ENCODE measurements around the gene AQP3.

AQP3 gene

DNA sequence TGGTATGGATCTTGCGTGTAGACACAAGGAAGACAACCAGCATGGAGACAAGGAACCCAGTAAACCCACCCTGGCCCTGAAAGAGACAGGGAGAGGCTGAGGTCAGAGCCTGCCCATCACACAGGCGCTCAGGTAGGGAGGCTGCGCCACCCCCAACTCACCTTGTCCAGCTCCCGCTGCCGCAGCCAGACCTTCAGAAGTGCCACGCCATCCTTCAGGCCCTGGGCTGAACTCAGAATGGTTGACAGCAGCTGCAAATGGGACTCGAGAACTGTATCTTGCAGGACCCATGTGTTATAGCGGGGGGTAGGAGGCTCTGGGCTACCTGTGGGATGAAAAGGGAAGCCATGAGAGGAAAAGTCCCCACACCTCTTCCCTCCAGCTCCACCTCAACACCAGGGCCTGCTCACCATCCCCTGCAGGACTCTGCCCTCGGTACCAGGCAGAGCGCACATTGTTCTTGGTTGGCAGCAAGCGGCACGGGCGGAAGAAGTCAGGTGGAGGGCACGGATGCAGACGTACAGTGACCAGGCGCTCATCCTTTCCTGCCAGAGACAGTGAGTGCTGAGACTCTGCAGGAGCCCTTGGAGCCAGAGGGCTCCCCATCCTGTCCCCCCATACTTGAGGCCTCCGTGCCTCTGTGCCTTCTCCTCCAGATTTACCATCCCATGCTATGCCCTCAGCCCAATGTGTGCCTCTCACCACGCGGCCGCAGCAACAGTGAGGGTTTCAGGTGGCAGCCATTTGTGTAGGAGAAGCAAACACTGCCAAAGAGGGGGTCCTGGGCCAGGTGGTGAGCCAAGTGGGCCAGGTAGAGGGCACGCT is 21.6 kb upstream of the AQP3 start:
- H3K27ac ChIP-seq: no peak overlapping the region
- no peak overlapping the region for H3K4me3 ChIP-seq (IDR thresholded peaks at IDR 0.05; ENCODE audit: insufficient read depth, low read depth, low read length)
- no peak overlapping the region for H3K9ac ChIP-seq
- H3K79me2 ChIP-seq (ENCODE audit: insufficient read depth, low read depth): peaks cover 26% of the 10 kb centered on the region
- H4K20me1 ChIP-seq (ENCODE audit: insufficient read depth): no peaks in the 10 kb centered on the region
- TF ChIP-seq, protein P1, sequence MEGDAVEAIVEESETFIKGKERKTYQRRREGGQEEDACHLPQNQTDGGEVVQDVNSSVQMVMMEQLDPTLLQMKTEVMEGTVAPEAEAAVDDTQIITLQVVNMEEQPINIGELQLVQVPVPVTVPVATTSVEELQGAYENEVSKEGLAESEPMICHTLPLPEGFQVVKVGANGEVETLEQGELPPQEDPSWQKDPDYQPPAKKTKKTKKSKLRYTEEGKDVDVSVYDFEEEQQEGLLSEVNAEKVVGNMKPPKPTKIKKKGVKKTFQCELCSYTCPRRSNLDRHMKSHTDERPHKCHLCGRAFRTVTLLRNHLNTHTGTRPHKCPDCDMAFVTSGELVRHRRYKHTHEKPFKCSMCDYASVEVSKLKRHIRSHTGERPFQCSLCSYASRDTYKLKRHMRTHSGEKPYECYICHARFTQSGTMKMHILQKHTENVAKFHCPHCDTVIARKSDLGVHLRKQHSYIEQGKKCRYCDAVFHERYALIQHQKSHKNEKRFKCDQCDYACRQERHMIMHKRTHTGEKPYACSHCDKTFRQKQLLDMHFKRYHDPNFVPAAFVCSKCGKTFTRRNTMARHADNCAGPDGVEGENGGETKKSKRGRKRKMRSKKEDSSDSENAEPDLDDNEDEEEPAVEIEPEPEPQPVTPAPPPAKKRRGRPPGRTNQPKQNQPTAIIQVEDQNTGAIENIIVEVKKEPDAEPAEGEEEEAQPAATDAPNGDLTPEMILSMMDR (conservative IDR thresholded peaks at IDR 0.05; ENCODE audit: low read depth, low read length): no peak
- H3K27me3 ChIP-seq (ENCODE audit: insufficient read depth, low read depth): no peaks in the 10 kb centered on the region
- H2AFZ ChIP-seq (ENCODE audit: low read depth): no peak overlapping the region
- peaks cover 15% of the 10 kb centered on the region; the same call in 1 of the 2 replicates for H3K36me3 ChIP-seq (ENCODE audit: insufficient read depth)
- H3K4me1 ChIP-seq (ENCODE audit: low read depth, poor library complexity, severe bottlenecking): peaks cover 11% of the 10 kb centered on the region
- H3K4me2 ChIP-seq: no peak overlapping the region

DNA sequence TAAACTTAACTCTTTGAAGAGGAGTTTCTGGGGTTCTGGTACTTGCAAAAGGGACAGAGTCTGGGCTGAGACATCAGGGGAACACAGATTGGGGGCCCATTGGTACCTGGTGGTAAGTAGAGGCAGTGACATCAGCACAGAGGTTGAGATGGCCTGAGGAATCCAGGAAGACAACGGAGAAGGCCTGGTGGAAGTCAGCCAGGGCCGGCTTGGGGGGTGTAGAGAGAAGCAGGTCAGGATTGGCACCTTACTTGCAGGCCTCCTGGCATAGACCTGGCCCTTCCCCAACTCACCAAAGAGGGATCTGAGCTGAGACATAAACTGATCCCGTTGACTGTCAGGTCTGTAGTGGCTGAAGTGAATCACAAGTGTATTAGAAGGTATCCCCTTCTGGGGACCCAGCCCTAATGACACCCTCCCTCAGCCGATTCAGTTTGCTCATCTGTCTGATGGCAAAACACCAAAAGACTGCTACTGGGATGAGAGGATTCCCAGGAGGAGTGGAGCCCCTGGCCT is 20.9 kb upstream of the AQP3 start:
- Histone ChIP-seq H3K9ac (no peak overlapping the region), H3K27me3 (ENCODE audit: insufficient read depth, low read depth) (no peaks in the 10 kb centered on the region), H3K36me3 (ENCODE audit: insufficient read depth) (peaks cover 17% of the 10 kb centered on the region; the same call in 1 of the 2 replicates), H3K4me2 (no peak overlapping the region), H2AFZ (ENCODE audit: low read depth) (no peak overlapping the region), H4K20me1 (ENCODE audit: insufficient read depth) (no peaks in the 10 kb centered on the region), H3K79me2 (ENCODE audit: insufficient read depth, low read depth) (peaks cover 22% of the 10 kb centered on the region), H3K4me1 (ENCODE audit: low read depth, poor library complexity, severe bottlenecking) (peaks cover 11% of the 10 kb centered on the region), H3K27ac (no peak overlapping the region), H3K4me3 (IDR thresholded peaks at IDR 0.05; ENCODE audit: insufficient read depth, low read depth, low read length) (no peak overlapping the region)
- TF ChIP-seq, protein P1 (conservative IDR thresholded peaks at IDR 0.05; ENCODE audit: low read depth, low read length): no peak

DNA sequence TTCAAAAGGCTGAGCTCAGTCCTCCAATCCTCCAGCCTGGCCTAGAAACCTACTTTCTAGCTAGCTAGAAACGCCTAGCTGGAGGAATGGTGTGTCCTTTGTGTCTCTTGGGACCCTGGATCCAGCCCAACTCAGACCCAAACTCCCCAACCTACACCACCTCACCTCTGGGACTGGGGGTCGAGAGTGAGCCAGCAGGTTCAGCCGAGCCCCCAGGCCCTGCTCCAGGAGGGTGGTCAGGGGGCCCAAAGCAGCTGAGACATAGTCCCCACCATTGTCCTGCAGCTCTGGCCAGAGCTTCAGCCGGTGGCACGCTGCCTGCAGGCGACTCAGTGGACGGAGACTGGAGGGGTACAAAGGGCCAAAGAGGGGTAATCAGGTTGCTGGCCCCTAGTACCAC is 20.1 kb upstream of the AQP3 start:
- no peak overlapping the region for H3K4me3 ChIP-seq (IDR thresholded peaks at IDR 0.05; ENCODE audit: insufficient read depth, low read depth, low read length)
- no peak overlapping the region for H3K9ac ChIP-seq
- H2AFZ ChIP-seq (ENCODE audit: low read depth): no peak overlapping the region
- no peaks in the 10 kb centered on the region for H3K27me3 ChIP-seq (ENCODE audit: insufficient read depth, low read depth)
- TF ChIP-seq, protein P1 (conservative IDR thresholded peaks at IDR 0.05; ENCODE audit: low read depth, low read length): no peak
- H3K36me3 ChIP-seq (ENCODE audit: insufficient read depth): peaks cover 22% of the 10 kb centered on the region; the same call in 1 of the 2 replicates
- no peak overlapping the region for H3K27ac ChIP-seq
- peaks cover 9% of the 10 kb centered on the region for H3K4me1 ChIP-seq (ENCODE audit: low read depth, poor library complexity, severe bottlenecking)
- no peaks in the 10 kb centered on the region for H4K20me1 ChIP-seq (ENCODE audit: insufficient read depth)
- H3K79me2 ChIP-seq (ENCODE audit: insufficient read depth, low read depth): peaks cover 15% of the 10 kb centered on the region
- H3K4me2 ChIP-seq: no peak overlapping the region

DNA sequence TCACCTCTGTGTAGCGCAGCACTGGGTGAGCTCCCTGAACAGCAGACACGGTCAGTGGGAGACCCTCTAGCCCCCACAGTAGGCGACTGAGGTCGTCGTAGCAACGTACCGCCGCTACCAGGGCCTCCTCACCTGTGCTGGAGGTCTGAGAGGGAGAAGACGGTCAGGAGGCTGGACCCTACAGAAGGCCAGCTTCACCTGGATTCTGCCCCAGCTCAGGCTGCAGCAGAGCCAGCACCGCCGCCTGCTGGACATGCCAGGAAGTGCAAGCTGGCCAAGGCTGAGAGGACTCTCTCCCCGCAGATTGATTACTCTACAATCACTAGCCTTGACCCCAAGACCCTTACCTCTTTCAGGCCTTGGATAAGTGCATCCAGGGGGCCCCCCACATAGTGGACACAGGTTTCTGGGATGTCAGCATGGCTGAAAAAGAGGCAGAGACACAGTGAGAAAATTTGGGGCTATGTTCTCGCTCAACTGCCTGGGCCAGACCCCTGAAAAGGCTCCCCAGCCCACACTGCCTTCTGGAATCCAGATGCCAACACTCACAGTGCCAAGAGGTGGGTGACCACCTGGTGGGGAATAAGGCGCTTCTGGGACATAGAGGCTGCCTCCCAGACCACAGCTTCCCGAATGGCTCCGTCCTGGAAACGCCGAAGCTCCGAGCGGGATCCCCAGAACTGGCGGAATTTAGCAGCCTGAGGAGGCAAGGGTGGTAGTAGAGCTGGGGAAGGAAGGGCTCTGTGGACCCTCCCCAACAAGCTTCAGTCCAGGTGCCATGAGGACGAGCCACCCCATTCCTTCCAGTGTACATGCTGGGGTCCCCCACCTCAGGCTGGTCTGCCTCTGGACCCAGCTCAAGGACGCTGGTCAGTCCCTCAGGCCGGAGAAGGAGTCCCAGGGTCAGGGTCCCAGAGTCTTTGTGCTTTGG is 19.4 kb upstream of the AQP3 start:
- Histone ChIP-seq H2AFZ (ENCODE audit: low read depth) (no peak overlapping the region), H3K36me3 (ENCODE audit: insufficient read depth) (peaks cover 22% of the 10 kb centered on the region; the same call in 1 of the 2 replicates), H4K20me1 (ENCODE audit: insufficient read depth) (no peaks in the 10 kb centered on the region), H3K4me3 (IDR thresholded peaks at IDR 0.05; ENCODE audit: insufficient read depth, low read depth, low read length) (no peak overlapping the region), H3K4me2 (no peak overlapping the region), H3K79me2 (ENCODE audit: insufficient read depth, low read depth) (peaks cover 8% of the 10 kb centered on the region), H3K4me1 (ENCODE audit: low read depth, poor library complexity, severe bottlenecking) (peaks cover 2% of the 10 kb centered on the region), H3K27ac (no peak overlapping the region), H3K27me3 (ENCODE audit: insufficient read depth, low read depth) (no peaks in the 10 kb centered on the region), H3K9ac (no peak overlapping the region)
- TF ChIP-seq, protein P1 (conservative IDR thresholded peaks at IDR 0.05; ENCODE audit: low read depth, low read length): peak; percentile 91
